CD4-positive, alpha-beta T cell treated with Interleukin-12 subunit alpha and Interleukin-12 subunit beta, for 1 hour (primary cell): ENCODE results near the gene PPP1R3F.

Experiments used
- DNase-seq: peaks from one replicate; pipeline ENCODE4 v3.0.0-alpha.2; 2020

PPP1R3F gene

GRCh38 chrX:49269767-49270248, at the start of gene PPP1R3F:
TSS of gene PPP1R3F (plus strand) at chrX:49269793. CDS start at chrX:49269870, 77 bp downstream.
- no peak for DNase-seq

DNA sequence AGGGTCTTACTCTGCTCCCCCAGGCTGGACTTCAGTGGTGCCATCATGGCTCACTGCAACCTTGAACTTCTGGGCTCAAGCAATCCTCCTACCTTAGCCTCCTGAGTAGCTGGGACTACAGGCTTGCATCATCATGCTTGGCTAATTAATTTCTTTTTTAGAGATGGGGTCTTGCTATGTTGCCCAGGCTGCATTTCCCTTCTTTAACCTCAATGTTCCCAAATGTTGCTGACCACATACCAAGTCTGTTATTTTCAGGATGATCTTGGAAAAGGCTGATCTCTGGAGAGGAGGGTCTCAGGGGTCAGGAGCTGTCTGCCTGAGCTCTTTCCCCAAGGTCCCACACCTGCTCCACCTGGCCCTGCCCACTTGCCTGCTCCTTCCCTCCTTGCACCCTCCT, 49.5 kb upstream of the PPP1R3F start:
- no peak for DNase-seq

- DNase-seq: no peak
These were observed 47.7 kb upstream of the PPP1R3F start for GRCh38 chrX:49221868-49222267.

- DNase-seq: no peak
These were observed 43.7 kb upstream of the PPP1R3F start for GRCh38 chrX:49225858-49226257.

DNA sequence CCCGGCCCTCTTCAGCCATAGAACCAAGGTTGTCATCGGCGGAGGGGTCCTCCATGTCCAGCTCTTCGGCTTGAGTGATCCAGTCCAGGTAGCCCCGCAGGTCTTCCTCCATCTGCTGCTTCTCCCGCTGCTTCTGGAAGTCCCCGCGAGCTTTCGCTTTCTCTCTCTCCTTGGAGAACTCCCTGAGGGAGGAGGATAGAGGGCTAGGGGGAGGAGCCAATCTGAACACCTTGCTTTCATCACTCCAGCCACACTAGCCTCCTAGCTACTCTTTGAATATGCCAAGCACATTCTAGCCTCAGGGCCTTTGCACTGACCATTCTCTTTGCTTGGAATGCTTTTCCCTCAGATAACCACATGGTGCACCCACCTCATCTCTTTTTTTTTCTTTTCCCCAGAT, 42.6 kb upstream of the PPP1R3F start:
- DNase-seq: no peak

GRCh38 chrX:49227726-49228125, 41.9 kb upstream of the PPP1R3F start:
- DNase-seq: no peak

- no peak for DNase-seq
These were observed 41.4 kb upstream of the PPP1R3F start for GRCh38 chrX:49228185-49228584.

- peak; percentile 64 for DNase-seq
These were observed 38.9 kb upstream of the PPP1R3F start for GRCh38 chrX:49230500-49231232.

- DNase-seq: no peak
These were observed 38.1 kb upstream of the PPP1R3F start for GRCh38 chrX:49231333-49232000.

DNA sequence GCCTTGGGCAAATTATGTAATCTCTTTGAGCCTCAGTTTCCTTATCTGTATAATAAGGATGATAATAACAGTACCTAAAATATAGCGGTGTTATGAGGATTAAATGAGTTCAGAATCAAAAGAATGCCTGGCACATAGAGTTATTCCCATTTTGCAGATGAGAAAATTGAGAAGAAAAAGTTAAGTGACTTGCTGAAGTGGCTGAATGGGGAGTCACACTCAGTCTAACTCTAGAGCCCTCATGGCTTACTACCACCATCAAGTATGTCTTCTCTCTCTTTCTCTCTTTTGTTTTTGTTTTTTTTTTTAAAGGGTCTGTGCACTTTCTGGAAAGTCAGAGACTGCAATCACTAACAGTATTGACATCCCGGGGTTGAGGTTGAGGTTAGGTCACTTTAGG, 37.1 kb upstream of the PPP1R3F start:
- DNase-seq: no peak

DNA sequence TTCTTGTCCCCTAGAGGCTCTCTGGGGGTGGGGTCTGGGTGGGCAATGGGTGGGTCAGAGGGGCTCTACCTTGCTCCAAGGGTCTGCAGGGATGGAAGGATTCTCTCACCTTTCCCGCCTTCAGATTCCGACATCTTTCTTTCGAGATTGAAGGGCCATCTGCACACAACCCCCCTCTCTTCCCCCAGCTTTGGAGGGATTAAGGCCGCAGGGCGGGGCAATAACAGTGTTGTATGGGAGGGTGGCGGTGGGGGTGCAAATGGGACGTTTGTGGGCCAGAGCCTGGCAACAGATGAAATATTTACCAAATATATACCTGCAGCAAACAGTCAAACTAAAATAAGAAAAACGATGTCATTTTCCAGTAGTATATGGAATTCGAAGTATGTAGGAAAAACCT, 36.4 kb upstream of the PPP1R3F start, which contains the start of gene CACNA1F:
TSS of gene CACNA1F (minus strand) at position 165 of the 400 bp plus-strand sequence. CDS start at position 134, 31 bp downstream.
- no peak for DNase-seq

GRCh38 chrX:49233887-49234555, 35.6 kb upstream of the PPP1R3F start:
- DNase-seq: no peak

GRCh38 chrX:49237060-49237459, 32.5 kb upstream of the PPP1R3F start:
- no peak for DNase-seq

DNA sequence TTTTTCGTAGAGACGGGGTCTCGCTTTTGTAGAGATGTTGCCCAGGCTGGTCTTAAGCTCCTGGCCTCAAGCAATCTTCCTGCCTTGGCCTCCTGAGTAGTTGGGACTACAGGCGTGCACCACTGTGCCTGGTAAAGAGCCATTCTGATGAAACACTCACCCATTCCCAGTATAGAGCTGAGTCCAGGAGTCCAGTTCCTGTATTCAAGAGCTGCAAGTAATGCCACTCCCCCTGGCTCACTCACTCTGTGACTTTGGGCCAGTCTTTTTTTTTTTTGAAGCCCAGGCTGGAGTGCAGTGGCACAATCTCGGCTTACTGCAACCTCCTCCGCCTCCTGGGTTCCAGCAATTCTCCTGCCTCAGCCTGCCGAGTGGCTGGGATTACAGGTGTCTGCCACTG, 30.9 kb upstream of the PPP1R3F start:
- no peak for DNase-seq

DNA sequence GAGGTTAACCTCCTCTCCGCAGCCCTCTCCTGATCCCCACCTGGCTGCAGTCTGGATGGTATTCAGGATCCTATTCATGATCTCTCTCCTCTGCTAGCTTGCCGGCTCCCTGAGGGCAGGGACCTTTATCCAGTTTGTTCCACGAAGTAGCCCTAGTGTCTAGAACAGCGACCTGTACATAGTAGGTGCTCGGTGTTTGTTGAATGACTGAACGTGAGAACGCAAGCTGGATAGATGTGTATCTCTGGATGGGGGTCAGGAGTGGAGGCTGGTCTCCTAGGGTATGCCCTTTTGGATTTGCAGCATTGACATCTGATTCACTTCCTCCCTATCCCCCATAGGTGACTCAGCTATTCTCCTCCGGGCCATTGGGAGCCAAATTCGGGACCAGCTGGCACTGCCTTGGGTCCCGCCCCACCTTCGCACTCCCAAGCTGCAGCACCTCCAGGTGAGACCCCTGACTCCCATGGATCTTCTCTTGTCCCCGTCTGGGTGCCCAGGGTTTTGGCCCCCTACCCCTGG, 27.0 kb upstream of the PPP1R3F start:
- no peak for DNase-seq

DNA sequence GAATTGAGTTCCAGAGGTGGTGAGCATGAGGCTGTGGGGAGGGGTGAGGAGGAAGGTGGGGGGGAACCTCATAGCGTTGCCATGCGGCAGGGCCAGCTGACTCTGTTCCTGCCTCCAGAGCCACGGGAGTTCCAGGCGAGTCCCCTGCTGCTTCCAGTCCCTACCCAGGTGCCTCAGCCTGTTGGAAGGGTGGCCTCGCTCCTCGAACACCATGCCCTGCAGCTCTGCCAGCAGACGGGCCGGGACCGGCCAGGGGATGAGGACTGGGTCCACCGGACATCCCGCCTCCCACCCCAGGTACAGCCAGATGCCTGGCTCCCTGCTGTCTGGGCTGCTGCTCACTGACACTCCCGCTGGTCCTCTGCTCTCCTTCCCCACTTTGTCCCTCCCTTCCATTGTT, 26.4 kb upstream of the PPP1R3F start:
- no peak for DNase-seq

- no peak for DNase-seq
These were observed 25.4 kb upstream of the PPP1R3F start for GRCh38 chrX:49244207-49244606.

GRCh38 chrX:49246541-49246940, 23.1 kb upstream of the PPP1R3F start:
- no peak for DNase-seq

DNA sequence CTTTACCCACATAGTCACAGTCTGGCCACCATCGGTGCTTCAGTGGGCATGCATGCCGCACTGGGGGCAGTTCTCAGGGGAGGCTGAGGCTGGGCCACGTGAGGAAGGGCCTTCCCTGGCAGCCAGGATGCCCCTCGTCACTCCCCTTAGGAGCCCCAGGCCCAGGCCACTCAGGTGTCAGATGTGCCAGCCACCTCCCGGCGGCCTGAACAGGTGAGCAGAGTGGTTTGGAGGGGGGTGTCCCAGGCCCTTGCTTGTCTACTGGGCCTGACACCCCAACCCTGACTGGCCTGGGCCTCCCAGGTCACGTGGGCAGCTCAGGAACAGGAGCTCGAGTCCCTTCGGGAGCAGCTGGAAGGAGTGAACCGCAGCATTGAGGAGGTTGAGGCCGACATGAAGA, 22.2 kb upstream of the PPP1R3F start:
- DNase-seq: no peak

GRCh38 chrX:49247916-49248811, 21.4 kb upstream of the PPP1R3F start:
- DNase-seq: no peak

DNA sequence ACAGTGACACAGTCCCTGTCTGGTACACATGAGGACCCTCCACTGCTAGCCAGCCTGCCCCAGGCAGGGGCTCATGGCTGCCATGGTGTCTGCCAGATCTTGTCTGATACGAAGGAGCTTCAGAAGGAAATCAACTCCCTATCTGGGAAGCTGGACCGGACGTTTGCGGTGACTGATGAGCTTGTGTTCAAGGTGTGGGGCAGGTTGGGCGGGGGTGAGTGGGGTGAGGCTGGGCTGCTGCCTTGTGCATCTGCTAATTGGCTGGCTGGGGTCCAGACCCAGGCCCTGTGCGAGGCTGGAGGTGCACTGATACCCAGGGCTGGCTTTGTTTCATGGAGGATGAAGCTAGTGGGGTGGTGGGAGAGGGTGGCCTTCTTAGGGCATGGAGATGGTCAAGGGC, 20.5 kb upstream of the PPP1R3F start:
- no peak for DNase-seq

DNA sequence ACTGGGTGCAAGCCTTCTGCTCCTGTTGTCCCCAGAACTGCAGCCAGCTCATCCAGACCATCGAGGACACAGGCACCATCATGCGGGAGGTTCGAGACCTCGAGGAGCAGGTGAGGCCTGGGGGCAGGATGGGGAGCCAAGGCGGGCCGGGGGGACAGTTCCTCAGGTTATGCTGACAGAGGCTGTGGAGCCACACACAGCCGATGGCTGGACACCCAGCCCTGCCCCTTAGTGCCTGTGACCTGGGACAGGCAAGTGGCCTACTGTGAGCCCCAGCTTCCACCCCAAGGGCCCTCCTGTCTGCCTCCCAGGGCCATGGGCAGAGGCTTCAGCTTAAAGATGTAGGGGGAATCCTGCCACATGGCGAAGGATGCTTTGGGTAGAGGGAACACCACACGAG, 20.0 kb upstream of the PPP1R3F start:
- DNase-seq: no peak

- DNase-seq: no peak
These were observed 19.5 kb upstream of the PPP1R3F start for GRCh38 chrX:49250066-49250465.
